Adipocyte (in vitro differentiated cells): ENCODE data around the gene PPP2R2C.

Experiments
- DNase-seq: peaks from one replicate; pipeline ENCODE4 v3.0.0-alpha.2; 2015; ENCODE audit warnings: low read depth
- H3K27me3 ChIP-seq: replicated peaks from 2 replicates; pipeline ENCODE4 v1.7.0; 2013; ENCODE audit warnings: mild to moderate bottlenecking, low read length, moderate library complexity; ENCODE audit not compliant: control insufficient read depth, insufficient read depth
- H3K36me3 ChIP-seq: 2 replicates; pipeline ENCODE4 v1.7.0; 2013; ENCODE audit warnings: low read length, mild to moderate bottlenecking, moderate library complexity; ENCODE audit not compliant: control insufficient read depth, insufficient read depth, severe bottlenecking
- H3K4me1 ChIP-seq: 2 replicates; pipeline ENCODE4 v1.7.0; 2013; ENCODE audit warnings: mild to moderate bottlenecking, low read length, moderate library complexity; ENCODE audit not compliant: control insufficient read depth, insufficient read depth
- H3K4me3 ChIP-seq: 2 replicates; pipeline ENCODE4 v1.7.0; 2013; ENCODE audit warnings: mild to moderate bottlenecking, low read length, moderate library complexity
- H3K9ac ChIP-seq: 2 replicates; pipeline ENCODE4 v1.7.0; 2013; ENCODE audit warnings: mild to moderate bottlenecking, low read length, moderate library complexity
- H3K9me3 ChIP-seq: 2 replicates; pipeline ENCODE4 v1.7.0; 2013; ENCODE audit warnings: mild to moderate bottlenecking, low read length, moderate library complexity; ENCODE audit not compliant: control insufficient read depth

The PPP2R2C gene

DNA sequence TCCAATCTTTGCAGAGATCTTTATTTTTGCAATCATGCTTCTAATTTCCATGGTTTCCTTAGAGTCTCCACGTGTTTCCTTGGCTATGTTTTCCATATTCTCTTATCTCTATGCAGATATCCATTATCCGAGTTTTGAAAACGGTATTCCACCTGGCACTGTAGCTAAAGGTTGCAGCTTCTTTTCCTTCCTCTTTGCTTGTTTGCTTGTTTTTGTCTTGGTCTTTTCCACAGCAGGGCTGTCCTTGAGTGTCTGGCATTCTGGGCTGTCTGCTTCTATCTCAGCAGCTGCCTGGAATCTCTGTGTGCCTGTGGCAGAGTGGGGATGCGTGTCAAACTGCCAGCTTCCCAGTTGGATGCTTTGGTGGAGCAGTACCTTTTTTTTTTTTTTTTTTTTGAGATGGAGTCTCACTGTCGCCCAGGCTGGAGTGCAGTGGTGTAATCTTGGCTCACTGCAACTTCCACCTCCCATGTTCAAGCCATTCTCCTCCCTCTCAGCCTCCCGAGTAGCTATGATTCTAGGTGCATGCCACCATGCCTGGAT, 155.9 kb downstream of the PPP2R2C start:
- H3K4me1 ChIP-seq: no peaks in the 10 kb centered on the region
- no peak for DNase-seq
- peaks cover 8% of the 10 kb centered on the region for H3K9me3 ChIP-seq
- no peak overlapping the region for H3K4me3 ChIP-seq
- no peaks in the 10 kb centered on the region for H3K36me3 ChIP-seq
- no peak overlapping the region for H3K9ac ChIP-seq
- peaks cover 58% of the 10 kb centered on the region for H3K27me3 ChIP-seq

DNA sequence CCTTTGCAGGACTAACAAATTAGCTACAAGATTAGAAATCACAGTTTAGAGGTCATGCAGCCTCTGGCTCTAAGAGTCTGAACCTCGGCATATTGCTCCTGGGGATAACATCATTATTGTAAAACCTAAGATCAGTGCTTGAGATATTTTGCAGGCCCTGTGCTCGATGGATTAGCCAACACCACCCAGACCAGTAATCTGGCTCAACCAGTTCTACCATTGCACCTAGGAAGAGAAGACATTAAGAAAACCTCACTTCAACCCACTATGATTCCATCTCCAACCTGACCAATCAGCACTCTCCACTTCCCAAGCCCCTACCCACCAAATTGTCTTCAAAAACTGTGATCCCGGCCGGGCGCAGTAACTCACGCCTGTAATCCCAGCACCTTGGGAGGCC, 159.2 kb downstream of the PPP2R2C start:
- no peaks in the 10 kb centered on the region for H3K36me3 ChIP-seq

DNA sequence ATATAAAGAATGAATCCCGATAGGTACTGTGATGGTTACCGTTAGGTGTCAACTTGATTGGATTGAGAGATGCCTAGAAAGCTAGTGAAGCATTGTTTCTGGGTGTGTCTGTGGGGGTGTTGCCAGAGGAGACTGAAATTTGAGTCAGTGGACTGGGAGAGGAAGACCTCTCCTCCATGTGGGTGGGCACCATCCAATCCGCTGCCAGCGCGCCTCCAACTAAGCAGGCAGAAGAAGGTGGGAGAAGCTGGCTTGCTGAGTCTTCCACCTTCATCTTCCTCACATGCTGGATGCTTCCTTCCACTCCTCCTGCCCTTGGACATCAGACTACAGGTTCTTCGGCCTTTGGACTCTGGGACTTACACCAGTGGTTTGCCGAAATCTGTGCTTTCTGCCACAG, 162.6 kb downstream of the PPP2R2C start:
- Histone ChIP-seq H3K9me3 (peaks cover 8% of the 10 kb centered on the region), H3K36me3 (peaks cover 2% of the 10 kb centered on the region), H3K4me1 (no peaks in the 10 kb centered on the region), H3K4me3 (no peak overlapping the region), H3K9ac (no peak overlapping the region), H3K27me3 (peaks cover 57% of the 10 kb centered on the region)
- no peak for DNase-seq

More for the DNA sequence above, 159.2 kb downstream of the PPP2R2C start:
- no peak overlapping the region for H3K9ac ChIP-seq
- H3K4me3 ChIP-seq: no peak overlapping the region
- peaks cover 56% of the 10 kb centered on the region for H3K27me3 ChIP-seq
- no peaks in the 10 kb centered on the region for H3K4me1 ChIP-seq
- H3K9me3 ChIP-seq: peaks cover 5% of the 10 kb centered on the region
- DNase-seq: no peak

DNA sequence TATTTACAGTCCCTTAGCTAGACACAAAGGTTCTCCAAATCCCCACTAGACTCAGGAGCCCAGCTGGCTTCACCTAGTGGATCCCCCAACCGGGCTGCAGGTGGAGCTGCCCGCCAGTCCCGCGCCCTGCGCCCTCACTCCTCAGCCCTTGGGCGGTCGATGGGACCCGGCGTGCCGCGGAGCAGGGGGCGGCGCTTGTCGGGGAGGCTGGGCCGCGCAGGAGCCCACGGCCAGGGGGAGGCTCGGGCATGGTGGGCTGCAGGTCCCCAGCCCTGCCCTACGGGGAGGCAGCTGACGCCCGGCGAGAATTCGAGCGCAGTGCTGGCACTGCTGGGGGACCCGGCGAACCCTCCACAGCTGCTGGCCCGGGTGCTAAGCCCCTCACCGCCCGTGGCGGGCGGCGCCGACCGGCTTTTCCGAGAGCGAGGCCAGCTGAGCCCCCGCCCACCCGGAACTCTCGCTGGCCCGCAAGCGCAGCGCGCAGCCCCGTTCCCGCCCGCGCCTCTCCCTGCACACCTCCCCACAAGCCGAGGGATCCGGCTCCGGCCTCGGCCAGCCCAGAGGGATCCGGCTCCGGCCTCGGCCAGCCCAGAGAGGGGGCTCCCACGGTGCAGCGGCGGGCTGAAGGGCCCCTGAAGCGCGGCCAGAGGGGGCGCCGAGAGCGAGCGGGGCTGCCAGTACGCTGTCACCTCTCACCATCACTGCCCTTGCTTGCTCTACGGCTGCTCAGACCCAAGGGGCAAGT, 163.3 kb downstream of the PPP2R2C start:
- Histone ChIP-seq H3K4me3 (peak overlapping the region; percentile 33), H3K9me3 (peaks cover 8% of the 10 kb centered on the region), H3K27me3 (peaks cover 52% of the 10 kb centered on the region), H3K36me3 (peaks cover 9% of the 10 kb centered on the region), H3K9ac (no peak overlapping the region), H3K4me1 (no peaks in the 10 kb centered on the region)
- peak; percentile 18 for DNase-seq

DNA sequence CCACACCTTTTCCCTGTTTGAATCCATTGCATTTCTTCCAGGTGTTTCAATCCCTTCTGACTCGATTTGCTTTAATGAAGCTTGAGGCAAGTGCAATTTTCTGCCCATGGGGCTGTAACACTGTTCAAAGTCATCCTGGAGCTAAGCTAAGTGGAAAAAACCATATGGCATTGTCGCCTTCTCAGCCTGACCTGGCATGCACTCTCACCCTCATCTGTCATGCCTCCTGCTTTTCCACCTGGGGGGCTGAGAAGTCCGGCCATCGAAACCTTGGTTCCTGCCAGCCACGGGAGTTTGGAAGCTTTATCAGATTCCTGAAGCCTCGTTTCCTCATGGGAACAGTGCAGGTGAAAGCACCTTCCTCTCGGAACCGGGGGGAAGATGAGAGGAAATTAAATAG, 164.5 kb downstream of the PPP2R2C start:
- Histone ChIP-seq H3K9ac (no peak overlapping the region), H3K36me3 (peaks cover 20% of the 10 kb centered on the region), H3K27me3 (peaks cover 43% of the 10 kb centered on the region), H3K4me1 (no peaks in the 10 kb centered on the region), H3K4me3 (no peak overlapping the region), H3K9me3 (peaks cover 8% of the 10 kb centered on the region)
- no peak for DNase-seq

DNA sequence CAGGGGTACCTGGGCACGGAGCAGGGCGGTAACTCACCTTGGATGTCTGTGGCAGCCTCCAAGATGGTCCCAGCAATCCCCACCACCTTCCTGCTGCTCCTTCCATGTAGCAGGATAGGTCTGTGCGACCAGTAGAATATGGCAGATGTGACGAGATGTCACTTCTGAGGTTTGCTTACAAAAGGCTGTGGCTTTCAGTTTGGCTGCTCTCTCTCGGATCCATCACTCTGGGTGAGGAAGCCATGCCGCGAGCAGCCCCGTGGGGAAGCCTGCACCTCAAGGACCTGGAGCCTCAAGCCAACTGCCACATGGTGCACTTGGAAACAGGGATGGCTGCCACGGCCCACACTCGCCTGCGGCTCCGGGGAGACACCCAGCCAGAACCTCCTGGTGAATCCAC, 165.2 kb downstream of the PPP2R2C start:
- Histone ChIP-seq H3K4me1 (no peaks in the 10 kb centered on the region), H3K27me3 (peaks cover 38% of the 10 kb centered on the region)

DNA sequence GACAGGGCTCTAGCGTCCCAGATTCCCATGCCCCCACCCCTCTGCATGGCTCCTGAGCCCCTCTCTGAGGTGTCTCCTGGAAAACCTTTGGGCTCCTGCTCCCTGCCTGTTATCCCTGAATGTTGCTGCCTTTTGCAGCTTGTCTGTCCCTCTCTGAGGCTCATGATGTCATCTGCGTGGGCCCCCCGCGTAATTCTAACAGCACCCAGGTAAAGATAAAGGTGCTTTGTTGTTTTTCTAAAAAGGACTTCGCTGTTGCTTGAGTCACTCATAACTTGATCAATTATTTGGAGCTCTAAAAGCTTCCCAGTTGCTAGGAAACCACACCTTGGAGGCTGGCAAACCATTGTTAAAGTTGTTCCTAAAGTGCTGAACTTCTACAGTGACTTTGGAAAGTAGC, 166.1 kb downstream of the PPP2R2C start:
- DNase-seq: no peak
- Histone ChIP-seq H3K4me3 (no peak overlapping the region), H3K36me3 (peaks cover 36% of the 10 kb centered on the region), H3K9ac (no peak overlapping the region), H3K9me3 (peaks cover 8% of the 10 kb centered on the region), H3K27me3 (peaks cover 35% of the 10 kb centered on the region), H3K4me1 (no peaks in the 10 kb centered on the region)

More for the DNA sequence above, 165.2 kb downstream of the PPP2R2C start:
- Histone ChIP-seq H3K4me3 (no peak overlapping the region), H3K9me3 (peaks cover 8% of the 10 kb centered on the region), H3K36me3 (peaks cover 27% of the 10 kb centered on the region), H3K9ac (no peak overlapping the region)
- DNase-seq: no peak

DNA sequence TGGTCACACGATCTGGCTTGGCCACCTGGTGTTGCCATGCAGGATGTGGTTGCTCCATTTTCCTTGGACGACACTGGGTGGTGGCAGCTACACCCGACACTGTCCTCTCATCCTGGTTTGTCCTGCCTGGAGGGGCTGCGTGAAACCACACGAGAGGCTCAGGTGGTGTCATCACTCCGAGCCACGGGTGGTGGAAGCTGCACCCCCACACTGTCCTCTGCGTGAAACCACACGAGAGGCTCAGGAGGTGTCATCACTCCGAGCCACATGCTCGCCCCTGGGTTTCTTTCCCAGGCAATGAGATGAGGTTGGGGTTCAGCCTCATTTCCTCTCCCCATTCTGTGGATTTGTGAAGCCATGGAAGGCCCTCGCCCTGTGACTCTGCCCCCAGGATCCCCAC, 168.5 kb downstream of the PPP2R2C start:
- Histone ChIP-seq H3K4me1 (no peaks in the 10 kb centered on the region), H3K27me3 (peaks cover 16% of the 10 kb centered on the region), H3K36me3 (peaks cover 50% of the 10 kb centered on the region), H3K9ac (no peak overlapping the region), H3K9me3 (peaks cover 8% of the 10 kb centered on the region), H3K4me3 (no peak overlapping the region)
- no peak for DNase-seq

DNA sequence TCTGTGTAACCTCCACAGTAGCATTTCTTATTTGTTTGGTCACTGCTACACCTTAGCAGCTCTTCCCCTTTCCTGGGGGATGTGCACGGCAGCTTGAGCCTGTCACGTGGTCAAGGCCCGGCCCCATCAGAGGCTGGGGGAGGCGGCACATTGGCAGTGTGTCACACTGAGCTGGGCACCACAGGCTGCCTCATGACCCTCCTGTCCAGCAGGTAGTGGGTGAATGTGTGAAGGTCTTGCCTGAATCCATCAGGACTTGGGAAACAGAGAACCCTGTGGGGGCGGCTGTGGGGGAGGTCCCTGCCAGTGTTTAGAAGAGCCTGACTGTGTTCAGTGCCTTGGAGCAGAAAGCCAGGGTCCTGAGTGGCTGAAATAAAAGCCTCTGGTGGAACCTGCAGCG, 169.5 kb downstream of the PPP2R2C start:
- Histone ChIP-seq H3K9me3 (no peaks in the 10 kb centered on the region), H3K27me3 (peaks cover 9% of the 10 kb centered on the region), H3K9ac (no peak overlapping the region), H3K36me3 (peaks cover 61% of the 10 kb centered on the region), H3K4me1 (no peaks in the 10 kb centered on the region), H3K4me3 (no peak overlapping the region)
- DNase-seq: no peak

DNA sequence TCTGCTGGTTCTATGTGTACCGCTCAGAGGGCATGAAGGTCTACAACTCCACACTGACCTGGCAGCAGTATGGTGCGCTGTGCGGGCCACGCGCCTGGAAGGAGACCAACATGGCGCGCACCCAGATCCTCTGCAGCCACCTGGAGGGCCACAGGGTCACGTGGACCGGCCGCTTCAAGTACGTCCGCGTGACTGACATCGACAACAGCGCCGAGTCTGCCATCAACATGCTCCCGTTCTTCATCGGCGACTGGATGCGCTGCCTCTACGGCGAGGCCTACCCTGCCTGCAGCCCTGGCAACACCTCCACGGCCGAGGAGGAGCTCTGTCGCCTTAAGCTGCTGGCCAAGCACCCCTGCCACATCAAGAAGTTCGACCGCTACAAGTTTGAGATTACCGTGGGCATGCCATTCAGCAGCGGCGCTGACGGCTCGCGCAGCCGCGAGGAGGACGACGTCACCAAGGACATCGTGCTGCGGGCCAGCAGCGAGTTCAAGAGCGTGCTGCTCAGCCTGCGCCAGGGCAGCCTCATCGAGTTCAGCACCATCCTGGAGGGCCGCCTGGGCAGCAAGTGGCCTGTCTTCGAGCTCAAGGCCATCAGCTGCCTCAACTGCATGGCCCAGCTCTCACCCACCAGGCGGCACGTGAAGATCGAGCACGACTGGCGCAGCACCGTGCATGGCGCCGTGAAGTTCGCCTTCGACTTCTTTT, 170.5 kb downstream of the PPP2R2C start:
- no peaks in the 10 kb centered on the region for H3K4me1 ChIP-seq

DNA sequence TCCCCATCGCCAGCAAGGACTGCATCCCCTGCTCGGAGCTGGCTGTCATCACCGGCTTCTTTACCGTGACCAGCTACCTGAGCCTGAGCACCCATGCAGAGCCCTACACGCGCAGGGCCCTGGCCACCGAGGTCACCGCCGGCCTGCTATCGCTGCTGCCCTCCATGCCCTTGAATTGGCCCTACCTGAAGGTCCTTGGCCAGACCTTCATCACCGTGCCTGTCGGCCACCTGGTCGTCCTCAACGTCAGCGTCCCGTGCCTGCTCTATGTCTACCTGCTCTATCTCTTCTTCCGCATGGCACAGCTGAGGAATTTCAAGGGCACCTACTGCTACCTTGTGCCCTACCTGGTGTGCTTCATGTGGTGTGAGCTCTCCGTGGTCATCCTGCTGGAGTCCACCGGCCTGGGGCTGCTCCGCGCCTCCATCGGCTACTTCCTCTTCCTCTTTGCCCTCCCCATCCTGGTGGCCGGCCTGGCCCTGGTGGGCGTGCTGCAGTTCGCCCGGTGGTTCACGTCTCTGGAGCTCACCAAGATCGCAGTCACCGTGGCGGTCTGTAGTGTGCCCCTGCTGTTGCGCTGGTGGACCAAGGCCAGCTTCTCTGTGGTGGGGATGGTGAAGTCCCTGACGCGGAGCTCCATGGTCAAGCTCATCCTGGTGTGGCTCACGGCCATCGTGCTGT, 171.2 kb downstream of the PPP2R2C start:
- no peaks in the 10 kb centered on the region for H3K27me3 ChIP-seq
- no peaks in the 10 kb centered on the region for H3K4me1 ChIP-seq
- no peak overlapping the region for H3K9ac ChIP-seq
- H3K36me3 ChIP-seq: peaks cover 77% of the 10 kb centered on the region
- no peak for DNase-seq
- H3K4me3 ChIP-seq: no peak overlapping the region
- H3K9me3 ChIP-seq: no peaks in the 10 kb centered on the region

More for the DNA sequence above, 170.5 kb downstream of the PPP2R2C start:
- H3K9me3 ChIP-seq: no peaks in the 10 kb centered on the region
- peaks cover 70% of the 10 kb centered on the region for H3K36me3 ChIP-seq
- no peak overlapping the region for H3K9ac ChIP-seq
- DNase-seq: no peak
- no peak overlapping the region for H3K4me3 ChIP-seq
- no peaks in the 10 kb centered on the region for H3K27me3 ChIP-seq
